HCT116 (cell line): ENCODE data around the gene MICAL3.

Source experiments
- EZH2 ChIP-seq: fragments of 200-600 bp; sonication (generic); IDR thresholded peaks from 2 replicates; pipeline ENCODE4 v1.6.1; 2017; ENCODE audit warnings: antibody characterized with exemption, mixed run types
- EZH2phosphoT487 ChIP-seq: fragments of 200-600 bp; IDR thresholded peaks from 2 replicates; pipeline ENCODE4 v1.6.1; 2018; ENCODE audit warnings: antibody characterized with exemption, borderline replicate concordance
- FOSL1 ChIP-seq: IDR thresholded peaks from 2 replicates; pipeline ENCODE4 v1.6.1; 2012; ENCODE audit warnings: low read depth
- JUND ChIP-seq: IDR thresholded peaks from 2 replicates; pipeline ENCODE4 v1.6.1; 2012
- POLR2A ChIP-seq: IDR thresholded peaks from 2 replicates; pipeline ENCODE4 v1.7.0; 2011; ENCODE audit warnings: borderline replicate concordance; ENCODE audit not compliant: insufficient read depth, insufficient read length; ENCODE audit errors: extremely low read depth
- RAD21 ChIP-seq: IDR thresholded peaks from 2 replicates; pipeline ENCODE4 v1.6.1; 2012; ENCODE audit warnings: low read depth, mild to moderate bottlenecking
- SIN3A ChIP-seq: IDR thresholded peaks from 2 replicates; pipeline ENCODE4 v1.6.1; 2012; ENCODE audit warnings: low read depth
- TCF7L2 ChIP-seq: IDR thresholded peaks from 2 replicates; pipeline ENCODE4 v1.7.0; 2011; ENCODE audit warnings: borderline replicate concordance, inconsistent platforms; ENCODE audit not compliant: insufficient read depth, insufficient read length; ENCODE audit errors: extremely low read depth
- YY1 ChIP-seq: IDR thresholded peaks from 2 replicates; pipeline ENCODE4 v1.6.1; 2011; ENCODE audit warnings: low read length, low read depth, moderate library complexity, mild to moderate bottlenecking; ENCODE audit not compliant: insufficient replicate concordance; ENCODE audit errors: extremely low read depth
- TF ChIP-seq, protein P1 (sequence below): IDR thresholded peaks from 2 replicates; pipeline ENCODE4 v1.6.1; 2012; ENCODE audit warnings: low read depth
- TF ChIP-seq, protein P2 (sequence below), 3 experiments: fragments of 200-600 bp in 1 of 3; sonication (generic) in 1 of 3; IDR thresholded peaks in 2 of 3; conservative IDR thresholded peaks in 1 of 3; 2 replicates each; pipeline ENCODE4 v1.5.1; 2012 to 2017; ENCODE audit warnings: low read depth in 2 of 3, low read length in 2 of 3, antibody characterized with exemption in 1 of 3, borderline replicate concordance in 1 of 3, control low read depth in 1 of 3, mild to moderate bottlenecking in 1 of 3, mixed read lengths in 1 of 3, mixed run types in 1 of 3, moderate library complexity in 1 of 3; ENCODE audit not compliant: insufficient read depth in 1 of 3

DNA sequence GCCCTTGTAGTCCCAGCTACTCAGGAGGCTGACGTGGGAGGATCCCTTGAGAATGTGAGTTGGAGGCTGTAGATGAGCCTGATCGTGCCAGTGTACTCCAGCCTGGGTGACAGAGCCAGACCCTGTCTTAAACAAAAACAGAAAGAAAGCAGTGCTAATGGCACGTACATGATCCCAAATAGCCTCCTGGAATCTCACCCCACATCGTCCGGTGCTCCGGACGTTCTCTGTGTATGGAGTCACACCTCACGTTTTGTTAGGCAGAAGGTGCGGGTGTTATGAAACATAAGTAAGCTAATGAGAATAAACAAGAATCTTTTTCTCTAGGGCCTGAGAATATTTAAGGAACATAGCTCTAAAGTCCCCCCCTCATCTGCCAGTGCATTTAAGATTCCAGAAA lies 23.7 kb upstream of the MICAL3 start:
- TF ChIP-seq, protein P1, sequence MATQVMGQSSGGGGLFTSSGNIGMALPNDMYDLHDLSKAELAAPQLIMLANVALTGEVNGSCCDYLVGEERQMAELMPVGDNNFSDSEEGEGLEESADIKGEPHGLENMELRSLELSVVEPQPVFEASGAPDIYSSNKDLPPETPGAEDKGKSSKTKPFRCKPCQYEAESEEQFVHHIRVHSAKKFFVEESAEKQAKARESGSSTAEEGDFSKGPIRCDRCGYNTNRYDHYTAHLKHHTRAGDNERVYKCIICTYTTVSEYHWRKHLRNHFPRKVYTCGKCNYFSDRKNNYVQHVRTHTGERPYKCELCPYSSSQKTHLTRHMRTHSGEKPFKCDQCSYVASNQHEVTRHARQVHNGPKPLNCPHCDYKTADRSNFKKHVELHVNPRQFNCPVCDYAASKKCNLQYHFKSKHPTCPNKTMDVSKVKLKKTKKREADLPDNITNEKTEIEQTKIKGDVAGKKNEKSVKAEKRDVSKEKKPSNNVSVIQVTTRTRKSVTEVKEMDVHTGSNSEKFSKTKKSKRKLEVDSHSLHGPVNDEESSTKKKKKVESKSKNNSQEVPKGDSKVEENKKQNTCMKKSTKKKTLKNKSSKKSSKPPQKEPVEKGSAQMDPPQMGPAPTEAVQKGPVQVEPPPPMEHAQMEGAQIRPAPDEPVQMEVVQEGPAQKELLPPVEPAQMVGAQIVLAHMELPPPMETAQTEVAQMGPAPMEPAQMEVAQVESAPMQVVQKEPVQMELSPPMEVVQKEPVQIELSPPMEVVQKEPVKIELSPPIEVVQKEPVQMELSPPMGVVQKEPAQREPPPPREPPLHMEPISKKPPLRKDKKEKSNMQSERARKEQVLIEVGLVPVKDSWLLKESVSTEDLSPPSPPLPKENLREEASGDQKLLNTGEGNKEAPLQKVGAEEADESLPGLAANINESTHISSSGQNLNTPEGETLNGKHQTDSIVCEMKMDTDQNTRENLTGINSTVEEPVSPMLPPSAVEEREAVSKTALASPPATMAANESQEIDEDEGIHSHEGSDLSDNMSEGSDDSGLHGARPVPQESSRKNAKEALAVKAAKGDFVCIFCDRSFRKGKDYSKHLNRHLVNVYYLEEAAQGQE = no peak
- TF ChIP-seq, protein P2, sequence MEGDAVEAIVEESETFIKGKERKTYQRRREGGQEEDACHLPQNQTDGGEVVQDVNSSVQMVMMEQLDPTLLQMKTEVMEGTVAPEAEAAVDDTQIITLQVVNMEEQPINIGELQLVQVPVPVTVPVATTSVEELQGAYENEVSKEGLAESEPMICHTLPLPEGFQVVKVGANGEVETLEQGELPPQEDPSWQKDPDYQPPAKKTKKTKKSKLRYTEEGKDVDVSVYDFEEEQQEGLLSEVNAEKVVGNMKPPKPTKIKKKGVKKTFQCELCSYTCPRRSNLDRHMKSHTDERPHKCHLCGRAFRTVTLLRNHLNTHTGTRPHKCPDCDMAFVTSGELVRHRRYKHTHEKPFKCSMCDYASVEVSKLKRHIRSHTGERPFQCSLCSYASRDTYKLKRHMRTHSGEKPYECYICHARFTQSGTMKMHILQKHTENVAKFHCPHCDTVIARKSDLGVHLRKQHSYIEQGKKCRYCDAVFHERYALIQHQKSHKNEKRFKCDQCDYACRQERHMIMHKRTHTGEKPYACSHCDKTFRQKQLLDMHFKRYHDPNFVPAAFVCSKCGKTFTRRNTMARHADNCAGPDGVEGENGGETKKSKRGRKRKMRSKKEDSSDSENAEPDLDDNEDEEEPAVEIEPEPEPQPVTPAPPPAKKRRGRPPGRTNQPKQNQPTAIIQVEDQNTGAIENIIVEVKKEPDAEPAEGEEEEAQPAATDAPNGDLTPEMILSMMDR (IDR thresholded peaks at IDR 0.05 in 2 of 3, conservative IDR thresholded peaks at IDR 0.05 in 1 of 3; ENCODE audit: borderline replicate concordance in 1 of 3, insufficient read depth in 1 of 3, low read depth in 2 of 3, low read length in 2 of 3) = no peak
- TF ChIP-seq JUND (no peak), RAD21 (no peak), EZH2 (no peak), POLR2A (no peak), SIN3A (no peak), TCF7L2 (no peak), EZH2phosphoT487 (no peak), YY1 (no peak), FOSL1 (no peak)
